ENCODE results near the gene RPS6KA2.
"Not testable (repeated sequence)": the region's sequence is repeated elsewhere in the genome, so short reads cannot be mapped to it uniquely, and the experiment has no call there.

The RPS6KA2 gene

DNA sequence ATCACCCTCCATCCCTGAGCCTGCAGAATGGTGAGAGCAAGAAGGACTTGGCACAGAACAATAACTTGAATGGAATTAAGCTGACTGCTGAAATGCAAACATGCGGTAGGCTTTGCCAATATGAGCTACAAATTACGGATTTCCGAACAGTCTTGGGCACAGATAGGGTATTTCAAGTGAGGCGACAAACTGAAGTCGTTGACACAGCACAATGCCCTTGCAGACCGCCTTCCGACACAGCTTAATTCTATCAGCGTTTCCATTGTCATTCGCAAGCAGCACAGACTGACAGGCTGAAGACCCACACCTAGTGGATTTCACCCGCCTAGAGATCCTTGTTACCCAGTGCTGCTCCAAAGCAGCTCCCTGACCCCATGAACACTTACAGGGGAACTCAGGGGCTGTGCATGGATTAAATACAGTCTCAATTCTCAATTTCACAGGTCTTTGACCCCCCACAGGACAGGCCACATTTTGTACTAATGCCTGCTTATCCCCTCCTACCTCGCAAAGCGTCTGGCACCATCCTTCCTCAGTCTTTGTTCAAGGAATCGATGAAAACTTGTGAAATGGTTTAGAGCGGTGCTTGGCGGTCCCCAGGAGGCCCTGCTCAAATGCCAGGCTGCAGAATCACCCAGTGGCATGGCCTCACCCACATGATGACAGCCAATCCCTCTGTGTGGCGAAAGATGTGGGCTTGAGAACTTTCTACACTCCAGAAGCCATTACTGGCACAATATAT lies 75.1 kb downstream of the RPS6KA2 start:
- DNase-seq, result no peak

DNA sequence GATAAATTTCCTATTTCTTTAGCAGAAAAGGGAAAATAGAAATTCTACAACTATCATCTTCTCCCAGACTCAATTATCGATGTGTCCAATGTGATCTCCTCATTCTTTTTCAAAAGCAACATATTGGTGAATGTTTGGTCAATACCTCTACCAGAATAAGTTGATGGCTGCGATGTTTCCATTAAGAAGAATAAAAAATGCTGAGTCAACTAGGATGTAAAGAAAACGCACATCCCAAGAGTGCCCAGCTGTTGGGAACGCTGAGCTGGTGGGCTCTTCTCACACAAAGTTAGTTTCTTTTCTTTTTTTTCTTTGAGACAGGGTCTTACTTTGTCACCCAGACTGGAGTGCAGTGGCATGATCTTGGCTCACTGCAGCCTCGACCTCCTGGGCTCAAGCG lies 80.4 kb downstream of the RPS6KA2 start:
- no peak for DNase-seq

DNA sequence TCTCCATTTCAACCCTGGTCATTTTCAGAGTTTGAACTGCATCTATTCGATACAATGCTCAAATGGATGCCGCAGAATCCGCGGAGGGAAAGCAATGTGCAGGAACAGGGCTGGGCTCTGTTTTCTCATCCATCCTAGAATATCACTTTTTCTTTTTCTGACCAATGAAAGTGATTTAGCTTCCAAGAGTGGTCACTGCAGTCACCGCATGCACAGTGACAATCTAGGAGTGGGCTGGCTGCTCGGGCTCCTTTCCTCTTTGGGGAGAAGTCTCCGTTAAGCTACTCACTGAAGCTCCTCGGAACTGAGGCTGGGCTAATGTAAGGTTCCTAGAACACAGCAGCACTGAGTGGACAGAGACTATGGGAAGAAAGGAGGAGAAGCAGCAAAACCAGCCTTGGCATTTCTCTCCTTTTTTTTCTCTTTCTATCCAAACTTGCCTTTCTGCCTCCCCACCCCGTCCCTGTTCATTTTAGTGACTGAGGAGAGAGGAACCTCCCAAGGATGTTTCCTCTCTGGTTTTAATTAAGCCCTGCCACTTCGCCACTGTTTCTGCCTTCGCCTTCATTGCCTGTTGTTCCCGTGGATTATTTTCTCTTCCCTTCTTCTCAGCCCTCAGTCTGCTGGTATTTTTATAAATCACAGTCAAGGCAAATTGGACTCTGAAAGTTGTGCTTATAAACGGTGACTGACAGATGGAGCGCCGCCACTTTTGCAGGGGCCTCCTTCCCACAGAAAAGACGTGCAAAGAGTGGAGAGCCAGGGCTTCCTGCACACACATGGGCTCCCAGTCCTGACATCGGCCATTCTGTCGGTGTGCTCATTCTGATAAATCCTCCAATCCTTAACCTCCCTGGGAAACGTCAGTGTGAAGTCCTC lies 81.7 kb downstream of the RPS6KA2 start:
- DNase-seq, result no peak

- DNase-seq, result no peak
Measured at GRCh38 chr6:166544296-166544605, 82.8 kb downstream of the RPS6KA2 start.

GRCh38 chr6:166543603-166544295 lies 83.3 kb downstream of the RPS6KA2 start:
- no peak for DNase-seq

DNA sequence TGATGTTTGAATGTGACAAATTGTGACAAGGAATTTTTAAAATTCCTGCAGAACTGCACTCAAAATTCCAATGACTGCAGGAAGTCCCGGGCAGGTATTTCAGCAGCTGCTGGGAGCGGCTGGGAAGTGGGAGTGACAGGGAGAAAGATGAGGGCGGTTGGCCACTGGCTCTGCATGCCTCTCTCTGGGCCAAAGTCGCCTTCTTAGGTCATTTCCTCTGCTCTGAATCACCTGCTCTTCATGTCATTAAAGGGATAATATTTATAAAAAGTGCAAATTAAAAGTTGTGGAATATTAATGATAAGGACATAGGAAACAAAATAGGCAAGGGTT lies 84.5 kb downstream of the RPS6KA2 start:
- no peak for DNase-seq

DNA sequence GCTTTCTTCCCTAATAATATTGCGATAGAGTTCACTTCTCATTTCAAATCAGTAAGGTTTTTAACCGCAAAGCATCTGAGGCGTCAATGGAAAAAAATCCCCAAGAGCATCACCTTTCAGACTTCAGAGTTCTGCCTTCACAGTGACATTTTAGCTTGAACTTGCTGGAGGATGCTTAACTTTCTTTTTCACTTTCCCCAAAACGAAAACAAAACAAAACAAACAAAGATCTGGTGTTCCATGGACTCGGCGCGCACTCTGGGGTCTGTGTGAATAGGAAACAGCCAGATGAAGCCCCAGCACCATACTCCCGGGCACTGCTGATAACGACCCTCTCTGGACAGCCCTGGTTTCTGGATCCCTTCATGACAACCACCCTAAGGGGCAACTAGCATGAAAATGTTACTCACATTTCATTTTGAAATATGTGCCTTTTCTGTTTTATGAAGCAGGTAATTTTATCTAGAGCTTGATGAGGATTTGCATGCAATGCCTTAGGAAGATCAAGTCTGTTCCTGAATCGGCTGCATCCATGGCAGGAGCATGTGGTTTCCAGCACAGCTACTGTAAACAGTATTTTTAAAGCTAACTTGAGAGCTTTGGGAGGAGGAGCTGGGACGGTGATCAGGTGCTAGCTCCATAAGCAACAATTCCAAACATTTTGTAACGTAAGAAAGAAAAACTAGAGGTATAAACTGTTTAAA lies 85.0 kb downstream of the RPS6KA2 start:
- DNase-seq, result no peak

- no peak for DNase-seq
Measured at GRCh38 chr6:166541366-166541765, 85.7 kb downstream of the RPS6KA2 start.

GRCh38 chr6:166540631-166541331 lies 86.3 kb downstream of the RPS6KA2 start:
- DNase-seq, result peak; percentile 74 to 84

GRCh38 chr6:166539543-166539942 lies 87.5 kb downstream of the RPS6KA2 start:
- DNase-seq, result no peak

DNA sequence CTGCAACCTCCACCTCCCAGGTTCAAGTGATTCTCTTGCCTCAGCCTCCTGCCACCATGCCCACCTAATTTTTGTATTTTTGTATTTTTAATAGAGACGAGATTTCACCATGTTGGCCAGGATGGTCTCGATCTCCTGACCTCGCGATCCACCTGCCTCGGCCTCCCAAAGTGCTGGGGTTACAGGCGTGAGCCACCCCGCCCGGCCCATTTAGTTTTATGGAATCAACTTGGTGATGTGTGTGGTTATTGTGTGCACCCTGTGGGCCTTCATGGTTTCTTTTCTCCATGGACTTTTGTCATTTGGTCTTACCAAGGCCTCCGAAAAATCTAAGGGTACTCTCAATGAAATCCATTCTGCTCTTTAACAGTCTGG lies 88.1 kb downstream of the RPS6KA2 start:
- not testable (repeated sequence) for DNase-seq

DNA sequence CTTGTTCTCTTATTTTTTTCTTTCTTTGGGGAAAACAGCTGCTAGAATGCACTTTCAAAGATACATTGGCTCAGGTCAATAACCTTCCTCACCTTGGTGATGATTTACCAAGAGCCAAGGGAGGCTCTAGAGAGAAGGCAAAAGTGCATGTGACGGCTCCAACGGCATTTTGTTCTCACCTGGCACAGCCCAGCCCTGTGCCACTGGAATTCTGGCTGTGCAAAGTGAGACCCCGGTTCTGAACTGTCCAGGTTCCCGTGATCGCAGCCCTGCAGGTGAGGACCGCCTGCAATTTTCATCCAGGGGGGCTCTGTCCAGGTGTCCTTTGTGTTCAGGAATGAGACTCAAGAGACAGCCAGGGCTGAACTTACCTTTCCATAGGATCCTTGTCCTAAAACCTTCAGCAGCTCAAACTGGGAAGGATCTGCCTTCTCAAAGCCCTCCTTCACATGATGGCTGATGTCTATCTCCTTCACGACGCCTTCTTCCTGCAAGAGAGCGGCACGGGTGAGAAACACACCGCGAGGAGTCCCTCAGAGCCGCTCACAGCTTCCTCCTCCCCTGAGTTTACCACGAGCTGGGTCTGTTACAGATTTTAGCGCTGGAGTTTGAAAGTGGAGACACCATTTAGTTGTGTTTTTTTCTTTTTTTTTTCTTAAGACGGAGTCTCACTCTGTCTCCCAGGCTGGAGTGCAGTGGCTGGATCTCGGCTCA lies 88.6 kb downstream of the RPS6KA2 start:
- DNase-seq, result no peak

DNA sequence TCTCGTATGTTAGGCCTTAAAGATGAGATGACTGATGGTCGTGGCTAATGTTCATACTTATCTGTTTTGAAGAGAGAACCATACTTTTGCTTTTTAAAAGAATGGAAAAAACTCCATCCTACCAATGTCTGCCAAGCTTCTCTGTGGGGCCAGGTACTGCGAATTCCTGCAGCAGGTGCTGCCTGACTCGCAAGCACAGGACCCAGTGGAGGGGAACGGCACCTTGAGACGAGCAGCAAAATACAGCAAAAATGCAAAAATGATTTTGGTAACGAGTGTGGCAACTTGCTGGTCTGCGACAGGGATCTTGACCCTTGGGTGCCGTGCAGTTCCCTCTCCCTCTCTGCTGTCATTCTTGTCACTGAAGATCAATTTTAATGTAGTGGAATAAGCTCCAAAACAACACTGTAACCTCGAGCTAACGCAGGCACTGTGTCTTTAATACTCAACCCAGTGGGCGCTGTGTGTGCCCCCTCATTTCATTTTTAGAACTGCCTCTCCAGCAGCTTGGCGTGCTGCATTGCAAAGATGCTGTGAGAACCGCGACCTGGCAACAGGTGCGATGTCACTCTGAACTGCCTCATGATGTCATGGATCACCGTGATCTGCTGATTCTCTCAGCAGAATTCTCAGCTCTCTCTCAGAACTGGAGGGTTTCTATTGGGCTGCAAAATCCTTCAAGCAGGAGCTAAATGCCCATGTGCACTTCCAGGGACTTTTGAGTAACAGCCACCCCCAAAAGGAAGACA lies 92.2 kb downstream of the RPS6KA2 start:
- no peak for DNase-seq

- DNase-seq, result no peak
Measured at GRCh38 chr6:166533205-166533824, 93.7 kb downstream of the RPS6KA2 start.

DNA sequence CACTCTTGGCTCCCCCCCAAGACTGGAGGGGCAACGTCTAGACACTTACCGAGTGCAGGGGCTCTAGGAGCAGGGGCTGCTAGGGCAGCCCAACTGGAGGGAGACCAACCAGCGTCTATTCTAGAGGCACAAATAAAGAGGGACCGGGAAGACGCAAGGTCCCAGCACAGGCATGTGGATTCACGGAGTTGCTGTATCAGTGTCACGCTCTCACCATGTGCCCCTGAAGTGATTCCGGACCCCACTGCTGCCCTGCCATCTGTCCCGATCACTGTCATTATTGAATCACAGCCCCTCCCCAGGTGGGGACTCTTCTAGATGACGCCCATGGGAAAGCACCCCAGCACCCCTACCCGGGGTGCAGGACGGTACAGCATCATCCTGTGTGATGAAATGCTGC lies 94.7 kb downstream of the RPS6KA2 start:
- DNase-seq, result no peak

- DNase-seq, result no peak
Measured at GRCh38 chr6:166530211-166531095, 96.6 kb downstream of the RPS6KA2 start.

DNA sequence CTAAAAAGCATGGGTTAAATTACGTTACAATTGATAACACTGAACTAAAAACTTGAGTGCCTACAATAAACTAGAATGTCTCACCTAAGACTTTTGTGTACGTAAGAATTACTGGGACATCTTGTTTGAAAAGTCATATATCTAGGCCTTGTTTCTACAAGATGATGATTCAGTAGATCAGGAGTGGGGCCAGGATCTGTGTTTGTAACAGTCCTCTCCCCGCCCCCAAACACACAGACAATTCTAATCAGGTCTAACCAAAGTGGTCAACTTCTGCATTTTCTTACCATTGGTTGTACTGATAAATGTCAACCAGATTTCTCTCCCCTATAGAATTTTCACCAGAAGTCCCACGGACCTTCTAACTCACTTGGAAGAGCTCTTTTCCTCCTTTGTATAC lies 97.5 kb downstream of the RPS6KA2 start:
- no peak for DNase-seq

DNA sequence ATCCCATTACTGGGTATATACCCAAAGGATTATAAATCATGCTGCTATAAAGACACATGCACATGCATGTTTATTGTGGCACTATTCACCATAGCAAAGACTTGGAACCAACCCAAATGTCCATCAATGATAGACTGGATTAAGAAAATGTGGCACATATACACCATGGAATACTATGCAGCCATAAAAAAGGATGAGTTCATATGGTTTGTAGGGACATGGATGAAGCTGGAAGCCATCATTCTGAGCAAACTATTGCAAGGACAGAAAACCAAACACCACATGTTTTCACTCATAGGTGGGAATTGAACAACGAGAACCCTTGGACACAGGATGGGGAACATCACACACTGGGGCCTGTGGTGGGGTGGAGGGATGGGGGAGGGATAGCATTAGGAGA lies 98.0 kb downstream of the RPS6KA2 start:
- DNase-seq, result not testable (repeated sequence)

DNA sequence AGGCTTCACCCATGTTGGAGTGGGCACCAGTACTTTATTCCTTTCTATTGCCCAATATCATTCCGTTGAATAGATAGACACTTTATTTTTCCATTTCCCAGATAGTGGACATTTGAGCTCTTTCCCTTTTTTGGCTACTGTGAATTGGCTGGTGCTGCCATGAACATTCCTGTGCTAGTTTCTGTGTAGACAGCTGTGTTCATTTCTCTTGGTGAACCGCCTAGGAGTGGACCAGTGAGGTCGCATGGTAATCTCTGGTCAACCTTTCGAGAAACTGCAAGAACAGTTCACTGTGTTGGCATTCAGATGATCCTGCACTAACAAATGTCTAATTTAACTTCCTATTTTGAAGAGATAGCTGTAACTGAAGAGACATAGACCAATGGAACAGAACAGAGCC lies 99.2 kb downstream of the RPS6KA2 start:
- DNase-seq, result no peak

GRCh38 chr6:166526937-166527336 lies 100.1 kb downstream of the RPS6KA2 start:
- no peak for DNase-seq
